ENCODE results near the gene ATAD3A. TPM values are rescaled to one million over a fixed set of nuclear protein-coding genes. Genes with fewer than 3 reads are reported as not detected.

ATAD3A gene
- total RNA-seq, 2 experiments from 2014 or later: 17.0 to 19.5 TPM

DNA sequence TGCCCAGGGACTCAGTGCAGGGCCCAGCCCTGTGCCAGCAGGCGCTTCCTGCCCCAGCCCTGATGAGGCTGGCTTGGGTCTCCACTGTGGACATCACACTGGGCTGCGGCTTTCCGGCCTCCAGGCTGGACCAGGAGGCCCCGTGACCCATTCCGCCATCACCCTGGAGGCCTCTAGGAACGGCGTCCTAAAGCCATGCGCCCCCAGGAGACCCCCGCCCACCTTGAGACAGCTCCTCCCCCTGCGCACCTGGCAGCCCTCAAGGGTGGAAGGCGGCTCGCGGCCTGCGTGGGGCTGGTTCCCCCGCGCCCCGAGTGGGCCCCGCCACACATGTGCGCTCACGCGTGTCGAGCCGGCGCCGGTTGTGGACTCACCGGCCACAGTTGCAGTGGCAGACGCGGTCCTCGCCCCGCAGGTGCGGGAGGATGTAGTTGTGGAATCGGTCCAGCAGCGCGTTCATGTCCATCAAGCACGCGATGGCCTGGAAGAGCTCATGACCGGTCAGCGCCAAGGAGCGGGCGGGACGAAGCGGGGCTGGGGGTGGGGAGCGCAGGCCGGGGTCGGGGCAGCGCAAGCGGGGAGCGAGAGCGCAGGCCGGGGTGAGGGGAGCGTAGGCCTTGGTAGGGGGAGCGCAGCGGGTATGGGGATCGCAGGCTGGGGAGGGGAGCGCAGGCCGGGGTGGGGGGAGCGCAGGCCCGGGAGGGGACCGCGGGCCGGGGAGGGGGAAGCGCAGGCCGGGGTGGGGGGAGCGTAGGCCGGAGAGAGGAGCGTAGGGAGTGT lies 27.5 kb downstream of the ATAD3A start:
- Mint-ChIP-seq H3K4me1 (ENCODE audit: low read depth) (peaks cover 5% of the 10 kb centered on the region), H3K36me3 (ENCODE audit: low read depth) (peaks cover 7% of the 10 kb centered on the region), H3K4me3 (peak overlapping the region; percentile 80), H3K9me3 (no peaks in the 10 kb centered on the region), H3K27ac (no peak overlapping the region), H3K27me3 (no peaks in the 10 kb centered on the region)
- intact Hi-C loops (cut with DNase I, micrococcal nuclease): no loop called here
- Histone ChIP-seq H3K4me3 (ENCODE audit: low read length) (peak overlapping the region; percentile 25), H3K27ac (ENCODE audit: low read depth in 1 of 2, low read length in 2 of 2) (no peak overlapping the region), H3K36me3 (ENCODE audit: insufficient read depth, low read length) (peaks cover 18% of the 10 kb centered on the region), H3K4me1 (ENCODE audit: insufficient read depth, low read length) (peaks cover 20% of the 10 kb centered on the region), H3K9me3 (ENCODE audit: control insufficient read depth in 1 of 2, insufficient read depth in 1 of 2, low read length in 2 of 2) (peaks cover 0 to 5% of the 10 kb centered on the region in 2 experiments), H3K27me3 (ENCODE audit: control insufficient read depth in 1 of 2, insufficient read depth in 2 of 2, low read length in 2 of 2) (no peaks in the 10 kb centered on the region)
- TF ChIP-seq, protein P1, sequence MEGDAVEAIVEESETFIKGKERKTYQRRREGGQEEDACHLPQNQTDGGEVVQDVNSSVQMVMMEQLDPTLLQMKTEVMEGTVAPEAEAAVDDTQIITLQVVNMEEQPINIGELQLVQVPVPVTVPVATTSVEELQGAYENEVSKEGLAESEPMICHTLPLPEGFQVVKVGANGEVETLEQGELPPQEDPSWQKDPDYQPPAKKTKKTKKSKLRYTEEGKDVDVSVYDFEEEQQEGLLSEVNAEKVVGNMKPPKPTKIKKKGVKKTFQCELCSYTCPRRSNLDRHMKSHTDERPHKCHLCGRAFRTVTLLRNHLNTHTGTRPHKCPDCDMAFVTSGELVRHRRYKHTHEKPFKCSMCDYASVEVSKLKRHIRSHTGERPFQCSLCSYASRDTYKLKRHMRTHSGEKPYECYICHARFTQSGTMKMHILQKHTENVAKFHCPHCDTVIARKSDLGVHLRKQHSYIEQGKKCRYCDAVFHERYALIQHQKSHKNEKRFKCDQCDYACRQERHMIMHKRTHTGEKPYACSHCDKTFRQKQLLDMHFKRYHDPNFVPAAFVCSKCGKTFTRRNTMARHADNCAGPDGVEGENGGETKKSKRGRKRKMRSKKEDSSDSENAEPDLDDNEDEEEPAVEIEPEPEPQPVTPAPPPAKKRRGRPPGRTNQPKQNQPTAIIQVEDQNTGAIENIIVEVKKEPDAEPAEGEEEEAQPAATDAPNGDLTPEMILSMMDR (IDR thresholded peaks at IDR 0.05): no peak
- no peak for ATAC-seq (ENCODE audit: poor library complexity)
- peak in 1 of 14 experiments; percentile 36 for DNase-seq
- ChIA-PET POLR2A (no interaction called here), CTCF (no interaction called here)

DNA sequence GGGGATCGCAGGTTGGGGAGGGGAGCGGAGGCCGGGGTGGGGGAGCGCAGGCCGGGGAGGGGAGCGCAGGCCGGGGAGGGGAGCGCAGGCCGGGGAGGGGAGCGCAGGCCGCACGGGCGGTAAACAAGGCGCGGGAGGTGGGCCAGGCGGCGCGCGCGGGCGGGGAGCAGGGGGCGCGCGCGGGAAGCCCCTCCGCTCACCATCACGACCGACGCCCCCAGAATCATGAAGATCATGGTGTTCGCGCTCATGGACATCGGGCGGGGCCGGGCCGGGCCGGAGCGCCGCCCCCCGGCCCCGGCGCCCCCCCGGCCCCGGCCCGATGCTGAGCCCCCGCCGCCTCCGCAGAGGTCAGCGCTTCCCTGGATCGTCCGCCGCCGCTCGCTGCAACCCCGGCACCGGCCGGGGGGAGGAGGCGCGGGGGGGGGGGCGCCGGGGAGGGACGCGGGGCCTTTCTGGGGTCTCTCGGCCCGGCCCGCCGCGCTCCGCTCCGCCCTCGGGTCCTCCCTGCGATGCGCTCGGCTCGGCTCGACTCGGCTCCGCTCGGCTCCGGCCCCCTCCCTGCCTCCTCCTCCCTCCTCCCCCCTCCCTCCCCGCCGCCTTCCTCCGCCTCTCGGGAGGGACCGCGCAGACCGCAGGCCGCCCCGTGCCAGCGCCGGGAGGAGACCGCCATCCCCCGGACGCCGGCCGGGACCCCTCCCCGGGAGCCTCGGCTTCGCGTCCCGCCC lies 28.3 kb downstream of the ATAD3A start, which contains the start of gene TMEM240:
TSS of gene TMEM240 (minus strand) at position 535 of the 728 bp plus-strand sequence. CDS start at position 257, 278 bp downstream.
- H3K4me3 ChIP-seq (ENCODE audit: low read length): peak within 1 kb of the TSS; percentile 25
- H3K4me3 Mint-ChIP-seq: peak within 1 kb of the TSS; percentile 80
- POLR2A ChIA-PET: no interaction called here

DNA sequence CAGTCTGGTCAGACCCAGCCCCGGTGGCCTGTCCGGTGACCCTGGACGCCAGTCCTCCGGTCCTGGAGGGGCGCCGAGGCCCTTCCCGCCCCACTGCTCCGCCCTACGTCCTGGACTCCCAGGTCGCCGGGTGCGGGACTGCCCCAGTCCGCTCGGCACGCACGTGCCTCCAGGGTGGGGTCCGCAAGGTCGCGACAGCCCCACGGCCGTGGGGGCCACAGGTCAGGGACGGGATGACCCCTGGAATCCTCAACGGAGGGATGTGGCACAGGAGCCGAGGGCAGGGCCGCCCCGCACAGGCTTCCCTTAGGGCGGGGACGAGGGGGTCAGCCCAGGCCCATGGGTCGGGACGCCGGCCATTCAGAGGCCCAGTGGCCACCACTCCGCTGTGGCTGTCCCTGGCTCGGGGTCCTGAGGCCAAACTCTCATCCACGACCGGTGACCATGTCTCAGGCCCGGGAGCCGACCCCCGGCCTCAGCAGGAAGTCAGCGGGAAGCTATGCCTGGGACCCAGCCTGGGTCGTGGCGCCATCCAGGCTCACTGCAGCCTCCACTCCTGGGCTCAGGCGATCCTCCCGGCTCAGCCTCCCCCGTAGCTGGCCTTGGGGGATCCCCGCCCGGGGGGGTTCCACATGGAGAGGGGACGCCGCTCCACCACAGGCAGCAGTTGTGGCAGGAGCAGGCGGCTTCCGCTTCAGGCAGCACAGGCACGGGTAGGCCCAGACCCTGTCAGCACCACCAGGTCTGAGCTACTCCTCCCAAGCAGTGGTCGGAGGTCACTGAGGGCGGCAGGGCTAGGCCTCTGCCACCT lies 29.1 kb downstream of the ATAD3A start:
- H3K27ac Mint-ChIP-seq: no peak overlapping the region
- peaks cover 18% of the 10 kb centered on the region for H3K36me3 ChIP-seq (ENCODE audit: insufficient read depth, low read length)
- intact Hi-C loops (cut with DNase I, micrococcal nuclease): no loop called here
- no peaks in the 10 kb centered on the region for H3K9me3 Mint-ChIP-seq
- H3K9me3 ChIP-seq (ENCODE audit: control insufficient read depth in 1 of 2, insufficient read depth in 1 of 2, low read length in 2 of 2): peaks cover 0 to 5% of the 10 kb centered on the region in 2 experiments
- no peaks in the 10 kb centered on the region for H3K27me3 Mint-ChIP-seq
- peaks cover 7% of the 10 kb centered on the region for H3K36me3 Mint-ChIP-seq (ENCODE audit: low read depth)
- TF ChIP-seq, protein P1 (IDR thresholded peaks at IDR 0.05): no peak
- ATAC-seq (ENCODE audit: poor library complexity) (no peak), DNase-seq (peak in 1 of 14 experiments; percentile 47)
- H3K4me3 Mint-ChIP-seq: peak overlapping the region; percentile 48
- H3K4me1 Mint-ChIP-seq (ENCODE audit: low read depth): peaks cover 5% of the 10 kb centered on the region
- no peak overlapping the region for H3K4me3 ChIP-seq (ENCODE audit: low read length)
- H3K27me3 ChIP-seq (ENCODE audit: control insufficient read depth in 1 of 2, insufficient read depth in 2 of 2, low read length in 2 of 2): no peaks in the 10 kb centered on the region
- H3K4me1 ChIP-seq (ENCODE audit: insufficient read depth, low read length): peaks cover 20% of the 10 kb centered on the region
- CTCF ChIA-PET: no interaction called here
- POLR2A ChIA-PET: no interaction called here
- H3K27ac ChIP-seq (ENCODE audit: low read depth in 1 of 2, low read length in 2 of 2): no peak overlapping the region

More for the DNA sequence above, 28.3 kb downstream of the ATAD3A start, which contains the start of gene TMEM240:
- DNase-seq (peak; percentile 33 to 75 (median 60)), ATAC-seq (ENCODE audit: poor library complexity) (peak; percentile 90)
- TF ChIP-seq, protein P1 (IDR thresholded peaks at IDR 0.05): no peak
- Mint-ChIP-seq H3K36me3 (ENCODE audit: low read depth) (peaks cover 7% of the 10 kb centered on the region), H3K27me3 (no peaks in the 10 kb centered on the region), H3K27ac (no peak within 1 kb of the TSS), H3K9me3 (no peaks in the 10 kb centered on the region), H3K4me1 (ENCODE audit: low read depth) (peaks cover 5% of the 10 kb centered on the region)
- Histone ChIP-seq H3K4me1 (ENCODE audit: insufficient read depth, low read length) (peaks cover 20% of the 10 kb centered on the region), H3K36me3 (ENCODE audit: insufficient read depth, low read length) (peaks cover 18% of the 10 kb centered on the region), H3K27ac (ENCODE audit: low read depth in 1 of 2, low read length in 2 of 2) (no peak within 1 kb of the TSS), H3K9me3 (ENCODE audit: control insufficient read depth in 1 of 2, insufficient read depth in 1 of 2, low read length in 2 of 2) (peaks cover 0 to 5% of the 10 kb centered on the region in 2 experiments), H3K27me3 (ENCODE audit: control insufficient read depth in 1 of 2, insufficient read depth in 2 of 2, low read length in 2 of 2) (no peaks in the 10 kb centered on the region)
- intact Hi-C loops (cut with DNase I, micrococcal nuclease): no loop called here
- CTCF ChIA-PET: no interaction called here

All from CD4-positive, alpha-beta T cell (primary cell).